Hepatocyte (in vitro differentiated cells): ENCODE data around the gene KCNJ9. TPM values are rescaled to one million over a fixed set of nuclear protein-coding genes. Genes with fewer than 3 reads are reported as not detected.
"Not testable (repeated sequence)": the region's sequence is repeated elsewhere in the genome, so short reads cannot be mapped to it uniquely, and the experiment has no call there.

Experiments
- DNase-seq: peaks from one replicate; pipeline ENCODE4 v3.0.0-alpha.2; 2016; ENCODE audit warnings: low spot score
- H2AFZ ChIP-seq: fragments of 200-600 bp; sonication (generic); 2 replicates; pipeline ENCODE4 v1.6.0; 2016; ENCODE audit warnings: antibody characterized with exemption, mild to moderate bottlenecking
- H3K27ac ChIP-seq: fragments of 200-600 bp; sonication (generic); 2 replicates; pipeline ENCODE4 v1.5.1; 2016; ENCODE audit warnings: mild to moderate bottlenecking
- H3K27me3 ChIP-seq: fragments of 200-600 bp; sonication (generic); 2 replicates; pipeline ENCODE4 v1.6.1; 2016
- H3K36me3 ChIP-seq: fragments of 200-600 bp; sonication (generic); replicated peaks from 2 replicates; pipeline ENCODE4 v1.5.1; 2016; ENCODE audit warnings: low read depth; ENCODE audit not compliant: insufficient read depth
- H3K4me1 ChIP-seq: fragments of 200-600 bp; sonication (generic); 2 replicates; pipeline ENCODE4 v1.5.1; 2016; ENCODE audit warnings: mild to moderate bottlenecking, moderate library complexity; ENCODE audit not compliant: insufficient read depth
- H3K4me2 ChIP-seq: fragments of 200-600 bp; sonication (generic); 2 replicates; pipeline ENCODE4 v1.6.0; 2016
- H3K4me3 ChIP-seq: fragments of 200-600 bp; sonication (generic); 2 replicates; pipeline ENCODE4 v1.5.1; 2016; ENCODE audit warnings: mild to moderate bottlenecking
- H3K79me2 ChIP-seq: fragments of 200-600 bp; sonication (generic); 2 replicates; pipeline ENCODE4 v1.6.0; 2017; ENCODE audit warnings: mild to moderate bottlenecking
- H3K9me2 ChIP-seq: fragments of 200-600 bp; sonication (generic); replicated peaks from 2 replicates; pipeline ENCODE4 v1.6.0; 2017; ENCODE audit warnings: mild to moderate bottlenecking; ENCODE audit not compliant: insufficient read depth
- H3K9me3 ChIP-seq: fragments of 200-600 bp; sonication (generic); 2 replicates; pipeline ENCODE4 v1.5.1; 2016; ENCODE audit warnings: low read depth, mild to moderate bottlenecking
- H4K20me1 ChIP-seq: fragments of 200-600 bp; sonication (generic); 2 replicates; pipeline ENCODE4 v1.6.0; 2016; ENCODE audit warnings: mild to moderate bottlenecking; ENCODE audit not compliant: insufficient read depth, poor library complexity, severe bottlenecking
- CTCF ChIP-seq: fragments of 200-600 bp; sonication (generic); IDR thresholded peaks from 2 replicates; pipeline ENCODE4 v1.5.1; 2016; ENCODE audit warnings: antibody characterized with exemption, mild to moderate bottlenecking; ENCODE audit not compliant: poor library complexity
- EZH2 ChIP-seq: fragments of 200-600 bp; sonication (generic); IDR thresholded peaks from 2 replicates; pipeline ENCODE4 v1.6.1; 2016; ENCODE audit warnings: antibody characterized with exemption, mild to moderate bottlenecking, borderline replicate concordance
- EZH2phosphoT487 ChIP-seq: fragments of 200-600 bp; sonication (generic); IDR thresholded peaks from one replicate; pipeline ENCODE4 v1.6.1; 2018; ENCODE audit warnings: antibody characterized with exemption, mild to moderate bottlenecking, low read depth, moderate library complexity; ENCODE audit not compliant: unreplicated experiment, severe bottlenecking
- WGBS: methylation state at CpG from one replicate; pipeline ENCODE4 v1.1.6; 2016; ENCODE audit warnings: low lambda C conversion rate; ENCODE audit errors: missing lambda C conversion rate; 5-methylcytosine and 5-hydroxymethylcytosine counted together
- polyA plus RNA-seq: library from polyadenylated mRNA; unstranded; fragments of >200 nt; fragmentation: Nextera tagmentation; extraction: Ambion mirVana; gene quantifications from 2 replicates; pipeline ENCODE4 v1.2.1, GENCODE V29; 2016
- total RNA-seq: library from RNA; depleted of rRNA; stranded (reverse); fragments of >200 nt; gene quantifications from 2 replicates; pipeline ENCODE4 v1.2.3, GENCODE V29; 2014

Gene KCNJ9
- total and polyA plus RNA-seq, 2 experiments from 2014 or later, result not detected

GRCh38 chr1:160109686-160110085, 28.3 kb downstream of the KCNJ9 start:
- WGBS, result 71% methylated on average over 4 of the region's 4 CpGs
- H3K9me3 ChIP-seq, result no peaks in the 10 kb centered on the region
- peaks cover 16% of the 10 kb centered on the region for H3K4me1 ChIP-seq
- DNase-seq, result no peak
- no peaks in the 10 kb centered on the region for H3K9me2 ChIP-seq
- no peak overlapping the region for H3K27ac ChIP-seq
- H3K36me3 ChIP-seq, result no peaks in the 10 kb centered on the region
- no peak overlapping the region for H3K4me2 ChIP-seq
- TF ChIP-seq CTCF, result no peak
- TF ChIP-seq EZH2phosphoT487, result no peak
- TF ChIP-seq EZH2, result no peak
- H4K20me1 ChIP-seq, result no peaks in the 10 kb centered on the region
- H3K79me2 ChIP-seq, result no peaks in the 10 kb centered on the region
- H3K27me3 ChIP-seq, result no peaks in the 10 kb centered on the region
- H3K4me3 ChIP-seq, result no peak overlapping the region
- no peak overlapping the region for H2AFZ ChIP-seq

- not testable (repeated sequence) for H4K20me1 ChIP-seq, H3K4me2 ChIP-seq, H3K9me3 ChIP-seq, H3K27me3 ChIP-seq, H3K36me3 ChIP-seq, H3K27ac ChIP-seq, H3K9me2 ChIP-seq, H2AFZ ChIP-seq, H3K79me2 ChIP-seq, H3K4me3 ChIP-seq, DNase-seq
- H3K4me1 ChIP-seq, result peaks cover 25% of the 10 kb centered on the region
- WGBS, result 97% methylated on average over 10 of the region's 10 CpGs
Measured at GRCh38 chr1:160111462-160111861, 30.1 kb downstream of the KCNJ9 start.

- Histone ChIP-seq H3K4me3 (no peak overlapping the region), H3K9me3 (no peaks in the 10 kb centered on the region), H3K9me2 (no peaks in the 10 kb centered on the region), H3K27me3 (no peaks in the 10 kb centered on the region), H4K20me1 (no peaks in the 10 kb centered on the region), H3K36me3 (no peaks in the 10 kb centered on the region), H2AFZ (no peak overlapping the region), H3K27ac (no peak overlapping the region), H3K79me2 (no peaks in the 10 kb centered on the region), H3K4me1 (peaks cover 33% of the 10 kb centered on the region), H3K4me2 (no peak overlapping the region)
- DNase-seq, result no peak
- 90% methylated on average over 11 of the region's 12 CpGs for WGBS
- no peak for TF ChIP-seq EZH2
- TF ChIP-seq EZH2phosphoT487, result no peak
- TF ChIP-seq CTCF, result no peak
Measured at GRCh38 chr1:160112357-160112756, 31.0 kb downstream of the KCNJ9 start.

GRCh38 chr1:160113407-160113806, 32.1 kb downstream of the KCNJ9 start:
- H3K9me3 ChIP-seq, result no peaks in the 10 kb centered on the region
- peak overlapping the region; percentile 37 for H3K27ac ChIP-seq
- no peak overlapping the region for H2AFZ ChIP-seq
- H3K4me1 ChIP-seq, result peaks cover 43% of the 10 kb centered on the region
- H3K4me3 ChIP-seq, result no peak overlapping the region
- no peaks in the 10 kb centered on the region for H3K27me3 ChIP-seq
- H4K20me1 ChIP-seq, result no peaks in the 10 kb centered on the region
- no peak for DNase-seq
- TF ChIP-seq EZH2phosphoT487 (no peak), CTCF (no peak), EZH2 (no peak)
- no peaks in the 10 kb centered on the region for H3K9me2 ChIP-seq
- H3K79me2 ChIP-seq, result no peaks in the 10 kb centered on the region
- H3K36me3 ChIP-seq, result no peaks in the 10 kb centered on the region
- 86% methylated on average over 8 of the region's 8 CpGs for WGBS
- no peak overlapping the region for H3K4me2 ChIP-seq
